Uterus (tissue), 4 donors: Measurements from ENCODE around the gene GRIK1. TPM values are rescaled to one million over a fixed set of nuclear protein-coding genes. Genes with fewer than 3 reads are reported as not detected.

ENCODE experiments used
- DNase-seq, 2 donors: peaks; one replicate each; pipeline ENCODE4 v3.0.0-alpha.2; 2019 to 2020
- H3K27ac ChIP-seq, 2 donors: fragments of 200-600 bp; sonication (generic); 1 replicate in 1 of 2; 2 replicates in 1 of 2; pipeline ENCODE4 v1.5.1; 2016 to 2018
- H3K27me3 ChIP-seq, 2 donors: fragments of 200-600 bp; sonication (generic); one replicate each; pipeline ENCODE4 v1.5.1; 2018 to 2019; ENCODE audit warnings: control low read depth in 1 of 2
- H3K36me3 ChIP-seq, 2 donors: fragments of 200-600 bp; sonication (generic); one replicate each; pipeline ENCODE4 v1.5.1; 2019; ENCODE audit warnings: control low read depth in 1 of 2
- H3K4me1 ChIP-seq, 2 donors: fragments of 200-600 bp; sonication (generic); one replicate each; pipeline ENCODE4 v1.5.1; 2018 to 2019; ENCODE audit warnings: control low read depth in 1 of 2
- H3K4me3 ChIP-seq, 2 donors: fragments of 200-600 bp; sonication (generic); 1 replicate in 1 of 2; 2 replicates in 1 of 2; pipeline ENCODE4 v1.5.1; 2018 to 2019; ENCODE audit warnings: mild to moderate bottlenecking in 1 of 2
- H3K9me3 ChIP-seq, 2 donors: fragments of 200-600 bp; sonication (generic); one replicate each; pipeline ENCODE4 v1.5.1; 2019; ENCODE audit warnings: control low read depth in 1 of 2
- CTCF ChIP-seq, 4 experiments: fragments of 200-600 bp in 2 of 4; fragments of 450-650 bp in 2 of 4; sonication (generic) in 2 of 4; IDR thresholded peaks; one replicate each; pipeline ENCODE4 v1.5.1; 2016 to 2019; ENCODE audit warnings: antibody characterized with exemption in 4 of 4, mild to moderate bottlenecking in 2 of 4, moderate library complexity in 1 of 4
- POLR2A ChIP-seq, 2 donors: fragments of 450-650 bp; IDR thresholded peaks; one replicate each; pipeline ENCODE4 v1.6.1; 2016; ENCODE audit warnings: antibody characterized with exemption in 2 of 2, mild to moderate bottlenecking in 1 of 2, moderate library complexity in 1 of 2
- intact Hi-C: fragments of 100-400 bp; cut with DNase I; formaldehyde crosslinking; loops from one replicate; pipeline ENCODE4 v1.15.1; 2023; ENCODE audit warnings: low total_unique reads
- total RNA-seq, 4 donors: library from RNA; depleted of rRNA in 3 of 4; stranded (reverse); fragments of >200 nt in 3 of 4; gene quantifications; one replicate each; pipeline versions ENCODE4 v1.1.0 to v1.2.4, GENCODE V29; 2014 to 2023
- donor health status: DM: yes; HTN: yes; CAD: no.

The GRIK1 gene
- total RNA-seq, 4 donors from 2014 or later, result 0.12 to 4.1 TPM; not detected in 2

GRCh38 chr21:29896884-29897283 lies 42.9 kb downstream of the GRIK1 start:
- no peaks in the 10 kb centered on the region for H3K36me3 ChIP-seq
- intact Hi-C loops, result no loop called here
- no peak for TF ChIP-seq CTCF (IDR thresholded peaks at IDR 0.05)
- TF ChIP-seq POLR2A (IDR thresholded peaks at IDR 0.05), result no peak
- no peak overlapping the region for H3K27ac ChIP-seq
- no peaks in the 10 kb centered on the region for H3K9me3 ChIP-seq
- no peaks in the 10 kb centered on the region for H3K4me1 ChIP-seq
- no peak for DNase-seq
- no peak overlapping the region for H3K4me3 ChIP-seq
- H3K27me3 ChIP-seq, result no peaks in the 10 kb centered on the region

- TF ChIP-seq POLR2A (IDR thresholded peaks at IDR 0.05) (no peak), CTCF (IDR thresholded peaks at IDR 0.05) (no peak)
- intact Hi-C loops, result no loop called here
- no peak for DNase-seq
- no peak overlapping the region for H3K4me3 ChIP-seq
- no peaks in the 10 kb centered on the region for H3K36me3 ChIP-seq
- H3K4me1 ChIP-seq, result no peaks in the 10 kb centered on the region
- no peaks in the 10 kb centered on the region for H3K27me3 ChIP-seq
- no peaks in the 10 kb centered on the region for H3K9me3 ChIP-seq
- H3K27ac ChIP-seq, result no peak overlapping the region
Measured at GRCh38 chr21:29893687-29894086, 46.1 kb downstream of the GRIK1 start.

- Histone ChIP-seq H3K36me3 (no peaks in the 10 kb centered on the region), H3K27ac (no peak overlapping the region), H3K4me3 (no peak overlapping the region), H3K27me3 (no peaks in the 10 kb centered on the region), H3K4me1 (no peaks in the 10 kb centered on the region), H3K9me3 (no peaks in the 10 kb centered on the region)
- intact Hi-C loops, result no loop called here
- no peak for DNase-seq
- TF ChIP-seq CTCF (IDR thresholded peaks at IDR 0.05) (no peak), POLR2A (IDR thresholded peaks at IDR 0.05) (no peak)
Measured at GRCh38 chr21:29892379-29892778, 47.4 kb downstream of the GRIK1 start.

GRCh38 chr21:29888437-29888836 lies 51.4 kb downstream of the GRIK1 start:
- no peak for DNase-seq
- no peaks in the 10 kb centered on the region for H3K4me1 ChIP-seq
- H3K27me3 ChIP-seq, result no peaks in the 10 kb centered on the region
- no peaks in the 10 kb centered on the region for H3K36me3 ChIP-seq
- no peaks in the 10 kb centered on the region for H3K9me3 ChIP-seq
- no peak overlapping the region for H3K4me3 ChIP-seq
- no peak overlapping the region for H3K27ac ChIP-seq
- intact Hi-C loops, result no loop called here
- TF ChIP-seq POLR2A (IDR thresholded peaks at IDR 0.05) (no peak), CTCF (IDR thresholded peaks at IDR 0.05) (no peak)

- no peak for DNase-seq
- H3K4me3 ChIP-seq, result no peak overlapping the region
- H3K9me3 ChIP-seq, result no peaks in the 10 kb centered on the region
- intact Hi-C loops, result no loop called here
- H3K36me3 ChIP-seq, result no peaks in the 10 kb centered on the region
- H3K27me3 ChIP-seq, result no peaks in the 10 kb centered on the region
- H3K4me1 ChIP-seq, result no peaks in the 10 kb centered on the region
- H3K27ac ChIP-seq, result no peak overlapping the region
- TF ChIP-seq CTCF (IDR thresholded peaks at IDR 0.05), result no peak
- no peak for TF ChIP-seq POLR2A (IDR thresholded peaks at IDR 0.05)
Measured at GRCh38 chr21:29887313-29888009, 52.3 kb downstream of the GRIK1 start.
